ENCODE measurements around the gene PTPN22.

- TF ChIP-seq CTCF (conservative IDR thresholded peaks at IDR 0.05; ENCODE audit: low read length) (no peak), EZH2phosphoT487 (IDR thresholded peaks at IDR 0.05; ENCODE audit: borderline replicate concordance, low read depth, low read length) (no peak)
These were observed 23.6 kb upstream of the PTPN22 start for GRCh38 chr1:113895098-113895497.
